ENCODE data around the gene MYO19.

The MYO19 gene

GRCh38 chr17:36474571-36474970, 60.1 kb downstream of the MYO19 start:
- Histone ChIP-seq H3K27me3 (replicated peaks; ENCODE audit: insufficient read depth, low read length) (peaks cover 79% of the 10 kb centered on the region), H3K36me3 (replicated peaks; ENCODE audit: insufficient read depth, low read length) (no peaks in the 10 kb centered on the region), H3K4me2 (ENCODE audit: low read depth, low read length) (no peak overlapping the region), H2AFZ (ENCODE audit: low read length) (no peak overlapping the region), H3K9me2 (replicated peaks; ENCODE audit: insufficient read depth, low read length) (no peaks in the 10 kb centered on the region), H3K9me3 (replicated peaks; ENCODE audit: insufficient read depth, low read length) (no peaks in the 10 kb centered on the region), H4K20me1 (ENCODE audit: insufficient read depth, low read length) (no peaks in the 10 kb centered on the region), H3F3A (ENCODE audit: insufficient read depth, low read length) (no peaks in the 10 kb centered on the region), H3K79me2 (ENCODE audit: low read length) (no peaks in the 10 kb centered on the region), H3K27ac (ENCODE audit: low read length) (no peak overlapping the region), H3K4me1 (ENCODE audit: low read length) (no peaks in the 10 kb centered on the region), H3K9ac (ENCODE audit: low read length) (no peak overlapping the region), H3K4me3 (ENCODE audit: low read length) (no peak overlapping the region)
- DNase-seq: no peak
- no peak for TF ChIP-seq EZH2 (optimal IDR thresholded peaks at IDR 0.05; ENCODE audit: low read depth, low read length)
- no peak for TF ChIP-seq CTCF (IDR thresholded peaks at IDR 0.05; ENCODE audit: low read length)
- TF ChIP-seq EZH2phosphoT487 (IDR thresholded peaks at IDR 0.05; ENCODE audit: low read length): no peak

- H3K4me2 ChIP-seq (ENCODE audit: low read depth, low read length): no peak overlapping the region
- H3K36me3 ChIP-seq (replicated peaks; ENCODE audit: insufficient read depth, low read length): no peaks in the 10 kb centered on the region
- H3K9me2 ChIP-seq (replicated peaks; ENCODE audit: insufficient read depth, low read length): no peaks in the 10 kb centered on the region
- H3K27ac ChIP-seq (ENCODE audit: low read length): no peak overlapping the region
- H3K9me3 ChIP-seq (replicated peaks; ENCODE audit: insufficient read depth, low read length): no peaks in the 10 kb centered on the region
- no peaks in the 10 kb centered on the region for H4K20me1 ChIP-seq (ENCODE audit: insufficient read depth, low read length)
- no peaks in the 10 kb centered on the region for H3K4me1 ChIP-seq (ENCODE audit: low read length)
- TF ChIP-seq EZH2phosphoT487 (IDR thresholded peaks at IDR 0.05; ENCODE audit: low read length) (no peak), CTCF (IDR thresholded peaks at IDR 0.05; ENCODE audit: low read length) (no peak), EZH2 (optimal IDR thresholded peaks at IDR 0.05; ENCODE audit: low read depth, low read length) (no peak)
- no peaks in the 10 kb centered on the region for H3F3A ChIP-seq (ENCODE audit: insufficient read depth, low read length)
- no peaks in the 10 kb centered on the region for H3K79me2 ChIP-seq (ENCODE audit: low read length)
- DNase-seq: no peak
- no peak overlapping the region for H2AFZ ChIP-seq (ENCODE audit: low read length)
- H3K4me3 ChIP-seq (ENCODE audit: low read length): no peak overlapping the region
- H3K27me3 ChIP-seq (replicated peaks; ENCODE audit: insufficient read depth, low read length): peaks cover 79% of the 10 kb centered on the region
- H3K9ac ChIP-seq (ENCODE audit: low read length): no peak overlapping the region
Observed at GRCh38 chr17:36470499-36470898, 64.2 kb downstream of the MYO19 start.

GRCh38 chr17:36469733-36470132, 64.9 kb downstream of the MYO19 start:
- H4K20me1 ChIP-seq (ENCODE audit: insufficient read depth, low read length): no peaks in the 10 kb centered on the region
- no peak for TF ChIP-seq CTCF (IDR thresholded peaks at IDR 0.05; ENCODE audit: low read length)
- no peak for TF ChIP-seq EZH2phosphoT487 (IDR thresholded peaks at IDR 0.05; ENCODE audit: low read length)
- TF ChIP-seq EZH2 (optimal IDR thresholded peaks at IDR 0.05; ENCODE audit: low read depth, low read length): no peak
- no peaks in the 10 kb centered on the region for H3K9me3 ChIP-seq (replicated peaks; ENCODE audit: insufficient read depth, low read length)
- no peaks in the 10 kb centered on the region for H3K9me2 ChIP-seq (replicated peaks; ENCODE audit: insufficient read depth, low read length)
- H3K9ac ChIP-seq (ENCODE audit: low read length): no peak overlapping the region
- H3K4me3 ChIP-seq (ENCODE audit: low read length): no peak overlapping the region
- no peaks in the 10 kb centered on the region for H3K36me3 ChIP-seq (replicated peaks; ENCODE audit: insufficient read depth, low read length)
- H2AFZ ChIP-seq (ENCODE audit: low read length): no peak overlapping the region
- DNase-seq: no peak
- no peaks in the 10 kb centered on the region for H3K4me1 ChIP-seq (ENCODE audit: low read length)
- H3K27ac ChIP-seq (ENCODE audit: low read length): no peak overlapping the region
- H3K79me2 ChIP-seq (ENCODE audit: low read length): no peaks in the 10 kb centered on the region
- H3F3A ChIP-seq (ENCODE audit: insufficient read depth, low read length): no peaks in the 10 kb centered on the region
- H3K4me2 ChIP-seq (ENCODE audit: low read depth, low read length): no peak overlapping the region
- H3K27me3 ChIP-seq (replicated peaks; ENCODE audit: insufficient read depth, low read length): peaks cover 72% of the 10 kb centered on the region
